GM23338 (cell line): ENCODE results near the gene CCR8.

ENCODE experiments used
- EZH2 ChIP-seq: fragments of 200-600 bp; sonication (generic); IDR thresholded peaks from one replicate; pipeline ENCODE4 v1.8.0; 2017; ENCODE audit warnings: antibody characterized with exemption, mild to moderate bottlenecking, low read depth; ENCODE audit not compliant: unreplicated experiment
- EZH2phosphoT487 ChIP-seq: fragments of 200-600 bp; sonication (generic); IDR thresholded peaks from one replicate; pipeline ENCODE4 v1.8.1; 2018; ENCODE audit warnings: antibody characterized with exemption; ENCODE audit not compliant: unreplicated experiment
- POLR2AphosphoS5 ChIP-seq: IDR thresholded peaks from 2 replicates; pipeline ENCODE4 v1.6.1; 2016; ENCODE audit warnings: antibody characterized with exemption, low read depth
- ZNF331 ChIP-seq: fragments of 250-450 bp; sonication (Bioruptor Pico); IDR thresholded peaks from 2 replicates; pipeline ENCODE4 v1.5.0; 2020; ENCODE audit warnings: low read depth, mild to moderate bottlenecking, moderate library complexity
- TF ChIP-seq, protein P1 (sequence below), 2 experiments: fragments of 200-600 bp in 1 of 2; sonication (generic) in 1 of 2; conservative IDR thresholded peaks; 2 replicates each; pipeline versions ENCODE4 v1.5.1 to v1.6.1; 2016 to 2017; ENCODE audit warnings: antibody characterized with exemption in 2 of 2, low read depth in 2 of 2, mild to moderate bottlenecking in 2 of 2, moderate library complexity in 1 of 2
- TF ChIP-seq, protein P2 (sequence below): fragments of 250-450 bp; sonication (Bioruptor Pico); IDR thresholded peaks from 2 replicates; pipeline ENCODE4 v1.5.0; 2020; ENCODE audit warnings: mild to moderate bottlenecking, moderate library complexity

DNA sequence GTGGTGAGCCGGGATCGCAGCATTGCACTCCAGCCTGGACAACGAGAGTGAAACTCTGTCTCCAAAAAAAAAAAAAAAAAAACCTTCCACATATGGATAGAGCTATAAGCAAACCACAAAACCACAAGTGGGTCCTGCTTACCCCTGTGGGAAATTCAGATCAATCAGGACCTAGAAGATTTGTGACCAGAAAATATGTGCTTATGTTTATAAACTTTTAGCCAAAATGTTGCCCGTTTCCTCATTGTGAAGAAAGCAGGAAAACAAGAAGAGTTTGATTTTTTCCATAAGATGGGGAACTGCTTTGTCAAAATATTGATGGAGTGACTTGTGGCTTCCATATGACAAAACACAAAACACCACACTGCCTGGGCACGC is 50.3 kb downstream of the CCR8 start:
- TF ChIP-seq, protein P1, sequence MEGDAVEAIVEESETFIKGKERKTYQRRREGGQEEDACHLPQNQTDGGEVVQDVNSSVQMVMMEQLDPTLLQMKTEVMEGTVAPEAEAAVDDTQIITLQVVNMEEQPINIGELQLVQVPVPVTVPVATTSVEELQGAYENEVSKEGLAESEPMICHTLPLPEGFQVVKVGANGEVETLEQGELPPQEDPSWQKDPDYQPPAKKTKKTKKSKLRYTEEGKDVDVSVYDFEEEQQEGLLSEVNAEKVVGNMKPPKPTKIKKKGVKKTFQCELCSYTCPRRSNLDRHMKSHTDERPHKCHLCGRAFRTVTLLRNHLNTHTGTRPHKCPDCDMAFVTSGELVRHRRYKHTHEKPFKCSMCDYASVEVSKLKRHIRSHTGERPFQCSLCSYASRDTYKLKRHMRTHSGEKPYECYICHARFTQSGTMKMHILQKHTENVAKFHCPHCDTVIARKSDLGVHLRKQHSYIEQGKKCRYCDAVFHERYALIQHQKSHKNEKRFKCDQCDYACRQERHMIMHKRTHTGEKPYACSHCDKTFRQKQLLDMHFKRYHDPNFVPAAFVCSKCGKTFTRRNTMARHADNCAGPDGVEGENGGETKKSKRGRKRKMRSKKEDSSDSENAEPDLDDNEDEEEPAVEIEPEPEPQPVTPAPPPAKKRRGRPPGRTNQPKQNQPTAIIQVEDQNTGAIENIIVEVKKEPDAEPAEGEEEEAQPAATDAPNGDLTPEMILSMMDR (conservative IDR thresholded peaks at IDR 0.05; ENCODE audit: low read depth in 2 of 2): no peak
- TF ChIP-seq EZH2 (no peak), POLR2AphosphoS5 (no peak), EZH2phosphoT487 (no peak), ZNF331 (CRISPR knock-in tag) (no peak)
- TF ChIP-seq, protein P2, sequence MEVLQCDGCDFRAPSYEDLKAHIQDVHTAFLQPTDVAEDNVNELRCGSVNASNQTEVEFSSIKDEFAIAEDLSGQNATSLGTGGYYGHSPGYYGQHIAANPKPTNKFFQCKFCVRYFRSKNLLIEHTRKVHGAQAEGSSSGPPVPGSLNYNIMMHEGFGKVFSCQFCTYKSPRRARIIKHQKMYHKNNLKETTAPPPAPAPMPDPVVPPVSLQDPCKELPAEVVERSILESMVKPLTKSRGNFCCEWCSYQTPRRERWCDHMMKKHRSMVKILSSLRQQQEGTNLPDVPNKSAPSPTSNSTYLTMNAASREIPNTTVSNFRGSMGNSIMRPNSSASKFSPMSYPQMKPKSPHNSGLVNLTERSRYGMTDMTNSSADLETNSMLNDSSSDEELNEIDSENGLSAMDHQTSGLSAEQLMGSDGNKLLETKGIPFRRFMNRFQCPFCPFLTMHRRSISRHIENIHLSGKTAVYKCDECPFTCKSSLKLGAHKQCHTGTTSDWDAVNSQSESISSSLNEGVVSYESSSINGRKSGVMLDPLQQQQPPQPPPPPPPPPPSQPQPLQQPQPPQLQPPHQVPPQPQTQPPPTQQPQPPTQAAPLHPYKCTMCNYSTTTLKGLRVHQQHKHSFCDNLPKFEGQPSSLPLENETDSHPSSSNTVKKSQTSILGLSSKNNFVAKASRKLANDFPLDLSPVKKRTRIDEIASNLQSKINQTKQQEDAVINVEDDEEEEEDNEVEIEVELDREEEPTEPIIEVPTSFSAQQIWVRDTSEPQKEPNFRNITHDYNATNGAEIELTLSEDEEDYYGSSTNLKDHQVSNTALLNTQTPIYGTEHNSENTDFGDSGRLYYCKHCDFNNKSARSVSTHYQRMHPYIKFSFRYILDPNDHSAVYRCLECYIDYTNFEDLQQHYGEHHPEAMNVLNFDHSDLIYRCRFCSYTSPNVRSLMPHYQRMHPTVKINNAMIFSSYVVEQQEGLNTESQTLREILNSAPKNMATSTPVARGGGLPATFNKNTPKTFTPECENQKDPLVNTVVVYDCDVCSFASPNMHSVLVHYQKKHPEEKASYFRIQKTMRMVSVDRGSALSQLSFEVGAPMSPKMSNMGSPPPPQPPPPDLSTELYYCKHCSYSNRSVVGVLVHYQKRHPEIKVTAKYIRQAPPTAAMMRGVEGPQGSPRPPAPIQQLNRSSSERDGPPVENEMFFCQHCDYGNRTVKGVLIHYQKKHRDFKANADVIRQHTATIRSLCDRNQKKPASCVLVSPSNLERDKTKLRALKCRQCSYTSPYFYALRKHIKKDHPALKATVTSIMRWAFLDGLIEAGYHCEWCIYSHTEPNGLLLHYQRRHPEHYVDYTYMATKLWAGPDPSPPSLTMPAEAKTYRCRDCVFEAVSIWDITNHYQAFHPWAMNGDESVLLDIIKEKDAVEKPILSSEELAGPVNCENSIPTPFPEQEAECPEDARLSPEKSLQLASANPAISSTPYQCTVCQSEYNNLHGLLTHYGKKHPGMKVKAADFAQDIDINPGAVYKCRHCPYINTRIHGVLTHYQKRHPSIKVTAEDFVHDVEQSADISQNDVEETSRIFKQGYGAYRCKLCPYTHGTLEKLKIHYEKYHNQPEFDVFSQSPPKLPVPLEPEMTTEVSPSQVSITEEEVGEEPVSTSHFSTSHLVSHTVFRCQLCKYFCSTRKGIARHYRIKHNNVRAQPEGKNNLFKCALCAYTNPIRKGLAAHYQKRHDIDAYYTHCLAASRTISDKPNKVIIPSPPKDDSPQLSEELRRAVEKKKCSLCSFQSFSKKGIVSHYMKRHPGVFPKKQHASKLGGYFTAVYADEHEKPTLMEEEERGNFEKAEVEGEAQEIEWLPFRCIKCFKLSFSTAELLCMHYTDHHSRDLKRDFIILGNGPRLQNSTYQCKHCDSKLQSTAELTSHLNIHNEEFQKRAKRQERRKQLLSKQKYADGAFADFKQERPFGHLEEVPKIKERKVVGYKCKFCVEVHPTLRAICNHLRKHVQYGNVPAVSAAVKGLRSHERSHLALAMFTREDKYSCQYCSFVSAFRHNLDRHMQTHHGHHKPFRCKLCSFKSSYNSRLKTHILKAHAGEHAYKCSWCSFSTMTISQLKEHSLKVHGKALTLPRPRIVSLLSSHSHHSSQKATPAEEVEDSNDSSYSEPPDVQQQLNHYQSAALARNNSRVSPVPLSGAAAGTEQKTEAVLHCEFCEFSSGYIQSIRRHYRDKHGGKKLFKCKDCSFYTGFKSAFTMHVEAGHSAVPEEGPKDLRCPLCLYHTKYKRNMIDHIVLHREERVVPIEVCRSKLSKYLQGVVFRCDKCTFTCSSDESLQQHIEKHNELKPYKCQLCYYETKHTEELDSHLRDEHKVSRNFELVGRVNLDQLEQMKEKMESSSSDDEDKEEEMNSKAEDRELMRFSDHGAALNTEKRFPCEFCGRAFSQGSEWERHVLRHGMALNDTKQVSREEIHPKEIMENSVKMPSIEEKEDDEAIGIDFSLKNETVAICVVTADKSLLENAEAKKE (CRISPR knock-in tag): no peak
